CD4-positive, alpha-beta T cell treated with Interferon gamma for 1 hour (primary cell): ENCODE measurements around the gene MTCH1.

Experiments used
- DNase-seq: peaks from one replicate; pipeline ENCODE4 v3.0.0-alpha.2; 2020

Gene MTCH1

GRCh38 chr6:36920546-36920945 lies 65.5 kb downstream of the MTCH1 start:
- DNase-seq, result no peak

GRCh38 chr6:36920049-36920448 lies 65.9 kb downstream of the MTCH1 start:
- DNase-seq, result no peak
